ENCODE data around the gene ATXN10.

Gene ATXN10

DNA sequence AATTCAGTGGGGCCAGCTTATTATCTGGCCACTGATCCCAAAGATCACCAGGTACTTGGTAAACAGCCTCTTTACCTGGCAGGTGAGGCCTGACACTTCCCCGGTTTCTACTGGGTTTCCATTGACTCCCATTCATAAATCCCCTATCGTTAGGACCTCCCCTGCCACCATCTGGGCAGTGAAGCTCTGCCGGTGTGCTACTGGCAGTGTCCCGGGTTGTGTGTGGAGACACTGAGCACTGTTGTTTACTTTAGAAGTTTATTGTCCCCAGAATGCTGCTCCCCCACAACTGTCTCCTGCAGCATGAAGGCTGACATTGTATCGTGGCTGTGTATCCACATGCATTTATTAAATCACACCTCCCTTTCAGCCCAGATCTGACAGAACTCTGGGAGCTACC, 162.6 kb downstream of the ATXN10 start:
- H3K4me3 ChIP-seq (ENCODE audit: low read depth, low read length), result no peak overlapping the region
- no peak for TF ChIP-seq CTCF (IDR thresholded peaks at IDR 0.05; ENCODE audit: insufficient read depth, low read depth, low read length, missing control alignments)
- no peak for DNase-seq (ENCODE audit: low read depth)

DNA sequence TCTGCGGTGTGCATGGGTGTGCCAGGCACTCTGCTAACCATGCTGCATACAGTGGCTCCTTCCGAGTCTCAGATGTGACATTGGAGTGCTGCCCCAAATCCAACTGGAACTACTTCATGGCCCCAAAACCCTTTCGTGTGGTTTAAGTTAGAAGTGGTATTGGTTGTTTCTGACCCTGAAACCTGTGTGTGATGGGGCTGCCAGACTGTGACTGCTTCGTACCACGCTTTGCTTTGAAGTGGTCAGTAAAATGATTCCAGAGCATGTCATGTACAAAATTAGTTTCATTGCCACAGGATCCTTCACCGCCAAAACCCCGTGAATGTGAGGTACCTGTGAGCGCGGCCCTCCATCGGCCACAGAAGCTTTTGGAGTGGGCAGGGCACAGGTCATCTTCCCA, 163.2 kb downstream of the ATXN10 start:
- DNase-seq (ENCODE audit: low read depth), result no peak
- no peak for TF ChIP-seq CTCF (IDR thresholded peaks at IDR 0.05; ENCODE audit: insufficient read depth, low read depth, low read length, missing control alignments)
- no peak overlapping the region for H3K4me3 ChIP-seq (ENCODE audit: low read depth, low read length)

DNA sequence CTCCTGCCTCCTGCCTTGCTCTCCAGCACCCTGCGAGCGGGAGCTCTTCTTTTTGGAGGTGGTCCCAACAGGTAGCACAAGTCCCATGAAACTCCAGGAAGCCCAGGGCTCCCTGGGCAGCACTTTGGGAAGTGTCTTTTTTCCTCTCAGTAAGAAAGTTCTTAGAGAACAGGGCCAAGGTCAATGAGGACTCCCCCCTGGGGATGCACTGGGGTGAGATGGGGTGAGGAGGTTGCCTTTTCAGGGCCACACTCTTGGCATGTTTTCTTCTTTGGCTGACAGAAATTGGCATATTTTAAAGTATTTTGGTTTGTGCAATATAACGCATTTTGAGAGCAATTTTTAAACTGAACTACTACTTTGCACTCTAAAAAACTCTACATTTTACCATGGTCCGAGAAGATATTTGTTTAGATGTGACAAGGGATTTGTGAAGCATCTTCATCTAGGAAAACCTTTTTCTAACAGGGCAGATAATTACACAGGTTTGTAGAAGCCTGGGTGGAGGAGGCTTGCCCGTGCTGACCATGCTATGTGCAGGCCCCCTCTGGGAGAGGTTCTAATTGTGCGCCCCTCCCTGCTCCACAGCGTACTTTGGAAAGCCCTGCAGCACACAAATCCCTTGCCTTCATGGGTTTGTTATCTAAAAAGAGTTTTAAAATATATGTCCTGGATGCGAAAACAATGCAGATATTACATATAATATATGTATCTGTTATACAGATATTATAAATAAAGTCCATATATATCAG, 165.0 kb downstream of the ATXN10 start:
- no peak overlapping the region for H3K4me3 ChIP-seq (ENCODE audit: low read depth, low read length)
- TF ChIP-seq CTCF (IDR thresholded peaks at IDR 0.05; ENCODE audit: insufficient read depth, low read depth, low read length, missing control alignments), result no peak
- no peak for DNase-seq (ENCODE audit: low read depth)

DNA sequence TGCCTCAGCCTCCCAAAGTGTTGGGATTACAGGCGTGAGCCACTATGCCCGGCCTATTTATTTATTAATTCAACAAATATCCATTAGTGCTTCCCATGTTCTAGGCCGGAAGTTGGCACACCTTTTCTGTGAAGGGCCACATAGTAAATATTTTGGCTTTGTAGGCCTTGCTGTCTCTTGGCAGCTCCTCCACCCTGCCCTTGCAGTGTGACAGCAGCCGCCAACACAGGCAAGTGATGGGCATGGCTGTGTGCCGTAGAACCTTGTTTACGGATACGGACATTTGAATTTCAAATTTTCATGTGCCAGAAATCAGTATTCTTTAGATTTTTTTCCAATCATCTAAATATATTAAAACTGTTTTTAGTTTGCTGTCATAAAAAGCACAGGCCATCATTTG, 165.9 kb downstream of the ATXN10 start:
- no peak overlapping the region for H3K4me3 ChIP-seq (ENCODE audit: low read depth, low read length)
- no peak for DNase-seq (ENCODE audit: low read depth)
- TF ChIP-seq CTCF (IDR thresholded peaks at IDR 0.05; ENCODE audit: insufficient read depth, low read depth, low read length, missing control alignments), result no peak

DNA sequence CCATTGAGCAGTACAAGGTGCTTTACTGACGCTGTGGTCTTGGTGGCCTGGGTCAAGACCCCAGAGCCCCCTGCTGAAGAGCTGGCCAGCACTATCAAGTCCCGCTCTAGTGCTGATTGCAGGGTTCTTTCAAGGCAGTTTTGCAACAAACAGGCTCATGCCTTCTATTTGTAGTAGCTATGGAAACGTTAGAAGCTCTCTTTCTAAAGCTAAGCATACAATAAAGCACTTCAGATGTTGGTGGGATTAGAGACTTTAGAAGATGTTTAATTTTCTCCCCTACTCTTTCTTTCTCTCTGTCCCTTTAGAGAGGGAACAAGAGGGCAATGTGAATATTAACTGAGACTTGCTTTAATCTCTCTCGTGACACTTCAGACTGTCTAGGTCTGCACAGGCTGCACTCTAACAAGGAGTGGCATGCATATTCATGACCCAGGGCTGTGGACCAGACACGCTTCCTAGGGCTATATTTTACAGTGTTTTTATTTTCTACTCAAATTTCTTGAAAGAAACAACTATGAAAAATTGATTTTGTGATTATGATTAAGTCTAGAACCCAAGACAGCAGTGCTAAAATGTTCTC, 166.8 kb downstream of the ATXN10 start:
- no peak for TF ChIP-seq CTCF (IDR thresholded peaks at IDR 0.05; ENCODE audit: insufficient read depth, low read depth, low read length, missing control alignments)
- H3K4me3 ChIP-seq (ENCODE audit: low read depth, low read length), result no peak overlapping the region
- no peak for DNase-seq (ENCODE audit: low read depth)

DNA sequence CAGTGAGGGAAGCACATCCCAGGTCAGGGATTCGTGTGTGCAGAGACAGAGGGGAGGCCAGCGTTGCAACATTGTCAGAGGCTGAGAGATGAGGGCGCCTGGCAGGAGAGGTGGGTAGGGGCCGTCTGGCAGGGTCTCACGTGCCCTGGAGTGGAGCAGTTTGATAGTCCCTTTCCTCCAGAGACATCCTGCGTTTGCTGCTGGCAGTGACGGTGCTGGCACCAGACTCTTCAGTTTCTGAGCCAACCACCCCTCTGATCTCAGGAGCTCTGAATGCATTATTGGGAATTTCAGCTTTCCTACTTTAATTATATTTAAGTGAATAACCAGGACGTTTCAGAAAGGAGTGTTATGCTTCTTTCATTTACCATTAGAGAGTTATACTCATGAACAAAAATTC, 168.8 kb downstream of the ATXN10 start:
- no peak for DNase-seq (ENCODE audit: low read depth)
- TF ChIP-seq CTCF (IDR thresholded peaks at IDR 0.05; ENCODE audit: insufficient read depth, low read depth, low read length, missing control alignments), result no peak
- no peak overlapping the region for H3K4me3 ChIP-seq (ENCODE audit: low read depth, low read length)

Measured in GM12865 (cell line).